IMR-90 (cell line): Measurements from ENCODE around the gene TSPEAR. TPM values are rescaled to one million over a fixed set of nuclear protein-coding genes. Genes with fewer than 3 reads are reported as not detected.

ENCODE experiments used
- ATAC-seq: fragments of 200-7000 bp; cut with Tn5 transposase; 2 replicates; pipeline ENCODE4 v1.9.1; 2020; ENCODE audit warnings: low read depth, mild to moderate bottlenecking, moderate library complexity
- BruUV-seq: library from RNA; stranded (reverse); fragments of 400-500 nt; replicated peaks from 2 replicates; lab custom pipeline; 2021; lab: Mats Ljungman, UMichigan
- CTCF ChIA-PET: fragments of 300-600 bp; formaldehyde crosslinking; extraction: SDS; loops from one replicate; lab custom pipeline; 2021; ENCODE audit warnings: antibody characterized with exemption; lab: Yijun Ruan, JAX
- POLR2A ChIA-PET: fragments of 300-600 bp; sonication (Branson Sonifier 250); formaldehyde crosslinking; loops from one replicate; lab custom pipeline; 2022; ENCODE audit warnings: antibody characterized with exemption; ENCODE audit not compliant: unreplicated experiment; lab: Charles Lee
- DNase-seq: peaks from one replicate; pipeline ENCODE4 v3.0.0; 2013
- H2AFZ ChIP-seq: replicated peaks from 2 replicates; pipeline ENCODE3; 2013; ENCODE audit warnings: low read length, mild to moderate bottlenecking; ENCODE audit not compliant: poor library complexity
- H2AK5ac ChIP-seq: 2 replicates; pipeline ENCODE4 v1.6.1; 2013; ENCODE audit warnings: low read depth, low read length, inconsistent platforms
- H2AK9ac ChIP-seq: replicated peaks from 2 replicates; pipeline ENCODE3; 2013; ENCODE audit warnings: mild to moderate bottlenecking, low read depth, low read length, moderate library complexity; ENCODE audit not compliant: poor library complexity
- H2BK120ac ChIP-seq: 2 replicates; pipeline ENCODE4 v1.6.1; 2013; ENCODE audit warnings: low read depth, low read length, inconsistent platforms
- H2BK15ac ChIP-seq: 3 replicates; pipeline ENCODE4 v1.6.1; 2013; ENCODE audit warnings: low read depth, low read length, inconsistent platforms
- H2BK20ac ChIP-seq: 2 replicates; pipeline ENCODE4 v1.6.1; 2013; ENCODE audit warnings: low read depth, mild to moderate bottlenecking, inconsistent platforms, low read length, moderate library complexity
- H2BK5ac ChIP-seq: 2 replicates; pipeline ENCODE4 v1.6.1; 2013; ENCODE audit warnings: mild to moderate bottlenecking, low read depth, low read length, inconsistent platforms; ENCODE audit not compliant: poor library complexity, severe bottlenecking
- H3K14ac ChIP-seq: replicated peaks from 2 replicates; pipeline ENCODE4 v1.6.1; 2013; ENCODE audit warnings: low read depth, low read length, inconsistent platforms
- H3K18ac ChIP-seq: 2 replicates; pipeline ENCODE4 v1.6.1; 2013; ENCODE audit warnings: low read depth, low read length, control low read depth
- H3K23ac ChIP-seq: 2 replicates; pipeline ENCODE4 v1.6.1; 2013; ENCODE audit warnings: low read depth, low read length, inconsistent platforms
- H3K27ac ChIP-seq: 2 replicates; pipeline ENCODE4 v1.5.1; 2013; ENCODE audit warnings: mild to moderate bottlenecking, control low read depth, low read length; ENCODE audit not compliant: insufficient read depth
- H3K27me3 ChIP-seq: 2 replicates; pipeline ENCODE4 v1.6.1; 2013; ENCODE audit warnings: low read length; ENCODE audit not compliant: control insufficient read depth, insufficient read depth
- H3K36me3 ChIP-seq: 2 replicates; pipeline ENCODE4 v1.6.1; 2013; ENCODE audit warnings: low read length, mixed read lengths; ENCODE audit not compliant: control insufficient read depth, insufficient read depth
- H3K4ac ChIP-seq: 2 replicates; pipeline ENCODE4 v1.6.1; 2013; ENCODE audit warnings: low read depth, low read length, inconsistent platforms
- H3K4me1 ChIP-seq: 2 replicates; pipeline ENCODE4 v1.6.1; 2013; ENCODE audit warnings: low read length, mixed read lengths; ENCODE audit not compliant: control insufficient read depth, insufficient read depth
- H3K4me2 ChIP-seq: 2 replicates; pipeline ENCODE4 v1.6.1; 2013; ENCODE audit warnings: low read depth, mild to moderate bottlenecking, control low read depth, low read length, moderate library complexity
- H3K4me3 ChIP-seq: 2 replicates; pipeline ENCODE4 v1.5.1; 2013; ENCODE audit warnings: low read depth, mild to moderate bottlenecking, control low read depth, low read length, moderate library complexity; ENCODE audit not compliant: insufficient read depth
- H3K56ac ChIP-seq: 2 replicates; pipeline ENCODE4 v1.6.1; 2013; ENCODE audit warnings: low read length, inconsistent platforms; ENCODE audit not compliant: insufficient read depth; ENCODE audit errors: extremely low read depth
- H3K79me1 ChIP-seq, 2 experiments: 2 replicates each; pipeline ENCODE4 v1.6.1; 2013; ENCODE audit warnings: low read length in 2 of 2, inconsistent platforms in 1 of 2, low read depth in 1 of 2
- H3K9ac ChIP-seq: 2 replicates; pipeline ENCODE4 v1.6.1; 2013; ENCODE audit warnings: low read depth, low read length, control low read depth
- H3K9me1 ChIP-seq: 2 replicates; pipeline ENCODE4 v1.6.1; 2013; ENCODE audit warnings: low read length, inconsistent platforms; ENCODE audit not compliant: insufficient read depth
- H3K9me3 ChIP-seq: 2 replicates; pipeline ENCODE4 v1.6.1; 2013; ENCODE audit warnings: low read length; ENCODE audit not compliant: control insufficient read depth, insufficient read depth
- H4K20me1 ChIP-seq: 2 replicates; pipeline ENCODE4 v1.6.1; 2013; ENCODE audit warnings: low read length, inconsistent platforms; ENCODE audit not compliant: insufficient read depth
- H4K5ac ChIP-seq: 2 replicates; pipeline ENCODE4 v1.6.1; 2013; ENCODE audit warnings: mild to moderate bottlenecking, low read depth, low read length, control low read depth
- H4K8ac ChIP-seq, 2 experiments: 2 replicates each; pipeline ENCODE4 v1.6.1; 2013; ENCODE audit warnings: low read depth in 2 of 2, low read length in 2 of 2, control low read depth in 1 of 2, inconsistent platforms in 1 of 2
- H4K91ac ChIP-seq: 2 replicates; pipeline ENCODE4 v1.6.1; 2013; ENCODE audit warnings: low read depth, low read length, inconsistent platforms; ENCODE audit not compliant: insufficient read depth
- BHLHE40 ChIP-seq: fragments of 150-350 bp; IDR thresholded peaks from 2 replicates; pipeline ENCODE4 v1.6.1; 2016; ENCODE audit warnings: mild to moderate bottlenecking, low read depth, low read length
- CHD1 ChIP-seq: IDR thresholded peaks from 2 replicates; pipeline ENCODE4 v1.6.1; 2012; ENCODE audit warnings: low read depth, low read length, improper control_type of control experiment
- MAZ ChIP-seq: IDR thresholded peaks from 2 replicates; pipeline ENCODE4 v1.6.1; 2012; ENCODE audit warnings: low read depth, mild to moderate bottlenecking, low read length, improper control_type of control experiment, moderate library complexity, borderline replicate concordance
- MXI1 ChIP-seq: IDR thresholded peaks from 2 replicates; pipeline ENCODE4 v1.6.1; 2012; ENCODE audit warnings: low read depth, mild to moderate bottlenecking, low read length, moderate library complexity, borderline replicate concordance
- POLR2A ChIP-seq: IDR thresholded peaks from 2 replicates; pipeline ENCODE4 v1.6.1; 2012; ENCODE audit warnings: mild to moderate bottlenecking, low read depth, low read length
- RAD21 ChIP-seq: IDR thresholded peaks from 2 replicates; pipeline ENCODE4 v1.6.1; 2012; ENCODE audit warnings: low read length, improper control_type of control experiment
- WGBS, 2 experiments: methylation state at CpG; one replicate each; pipeline versions ENCODE4 v1.1.5 to v1.1.7; 2013; ENCODE audit warnings: missing lambda C conversion rate in 2 of 2; ENCODE audit not compliant: insufficient read length in 1 of 2; ENCODE audit errors: extremely low coverage in 2 of 2; 5-methylcytosine and 5-hydroxymethylcytosine counted together
- dilution Hi-C: fragments of 300-500 bp; cut with HindIII; formaldehyde crosslinking; loops from one replicate; pipeline ENCODE4 v1.14.3; 2018; ENCODE audit warnings: low sequenced_read_pairs; ENCODE audit not compliant: unreplicated experiment
- in situ Hi-C: fragments of 300-500 bp; cut with MboI; formaldehyde crosslinking; loops from 3 replicates; pipeline ENCODE4 v1.14.3; 2019; ENCODE audit warnings: low sequenced_read_pairs, inconsistent platforms, mixed read lengths
- intact Hi-C: fragments of 100-400 bp; cut with micrococcal nuclease; formaldehyde crosslinking; loops from 2 replicates; pipeline ENCODE4 v1.10.0; 2022
- polyA plus RNA-seq, 3 experiments: library from polyadenylated mRNA; depleted of rRNA; stranded (reverse); fragments of >200 nt; gene quantifications; 2 replicates each; pipeline ENCODE4 v1.2.3, GENCODE V29; 2012; ENCODE audit warnings: low replicate concordance in 1 of 3
- total RNA-seq: library from RNA; depleted of rRNA; stranded (reverse); fragments of >200 nt; gene quantifications from 2 replicates; pipeline ENCODE4 v1.2.3, GENCODE V29; 2012
- TF ChIP-seq, protein P1 (sequence below): conservative IDR thresholded peaks from 2 replicates; pipeline ENCODE4 v1.5.1; 2012; ENCODE audit warnings: mild to moderate bottlenecking, low read depth, low read length, improper control_type of control experiment
- TF ChIP-seq, protein P2 (sequence below): fragments of 150-350 bp; IDR thresholded peaks from 2 replicates; pipeline ENCODE4 v1.6.1; 2017; ENCODE audit warnings: mild to moderate bottlenecking, antibody characterized with exemption, low read length, low read depth

Gene TSPEAR
- total and polyA plus RNA-seq, 2 of the 4 experiments (the other 2 are of a cell fraction), result not detected

DNA sequence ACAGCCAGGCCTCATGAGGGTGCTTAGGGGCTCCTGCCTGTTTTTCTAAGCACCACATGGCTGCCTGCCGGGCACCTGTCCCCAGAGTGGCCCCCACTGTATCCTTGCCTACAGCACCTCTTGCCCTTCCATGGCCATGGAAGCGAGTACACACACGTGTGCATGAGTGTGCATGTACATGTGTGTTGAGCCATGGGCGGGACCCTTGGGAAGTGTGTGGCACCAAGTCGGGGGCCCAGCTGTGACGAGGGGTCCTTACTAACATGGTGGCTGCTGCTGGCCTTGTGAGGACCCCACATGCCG, 197.2 kb downstream of the TSPEAR start:
- no TSS peak for BruUV-seq
- Histone ChIP-seq H3K9me3 (no peaks in the 10 kb centered on the region; the same call in 1 of the 2 replicates), H2AFZ (no peak overlapping the region), H3K23ac (no peak overlapping the region), H2BK20ac (no peak overlapping the region), H2AK9ac (no peak overlapping the region), H4K91ac (no peak overlapping the region), H3K27ac (no peak overlapping the region), H3K14ac (no peak overlapping the region), H2AK5ac (no peak overlapping the region), H3K79me1 (no peaks in the 10 kb centered on the region), H3K4me3 (no peak overlapping the region), H2BK15ac (no peak overlapping the region), H3K4ac (no peak overlapping the region), H4K8ac (no peak overlapping the region), H3K9ac (no peak overlapping the region), H3K27me3 (no peaks in the 10 kb centered on the region; the same call in 1 of the 2 replicates), H4K20me1 (no peaks in the 10 kb centered on the region), H3K4me1 (no peaks in the 10 kb centered on the region), H3K9me1 (no peaks in the 10 kb centered on the region), H3K56ac (no peak overlapping the region), H2BK5ac (no peak overlapping the region), H3K4me2 (no peak overlapping the region), H3K36me3 (no peaks in the 10 kb centered on the region), H4K5ac (no peak overlapping the region), H2BK120ac (no peak overlapping the region), H3K18ac (no peak overlapping the region)
- in situ Hi-C loops (loop anchor here (25.0 kb wide), 1 partner anchor 423 kb away; the partner anchor contains the start of gene SLX9), dilution Hi-C loops (no loop called here), intact Hi-C loops (no loop called here)
- no peak for DNase-seq
- 79% methylated on average over 3 of the region's 7 CpGs; no CpG with 5 or more reads in 1 of the 2 experiments for WGBS, 2 experiments
- ChIA-PET POLR2A (no interaction called here), CTCF (interaction anchor here (0.6 kb wide), 1 partner anchor 211 kb away, joined by 4 read pairs; no protein-coding TSS in a partner anchor)
- TF ChIP-seq CHD1 (no peak), POLR2A (no peak), BHLHE40 (no peak), MAZ (no peak), MXI1 (no peak), RAD21 (no peak)
- TF ChIP-seq, protein P1, sequence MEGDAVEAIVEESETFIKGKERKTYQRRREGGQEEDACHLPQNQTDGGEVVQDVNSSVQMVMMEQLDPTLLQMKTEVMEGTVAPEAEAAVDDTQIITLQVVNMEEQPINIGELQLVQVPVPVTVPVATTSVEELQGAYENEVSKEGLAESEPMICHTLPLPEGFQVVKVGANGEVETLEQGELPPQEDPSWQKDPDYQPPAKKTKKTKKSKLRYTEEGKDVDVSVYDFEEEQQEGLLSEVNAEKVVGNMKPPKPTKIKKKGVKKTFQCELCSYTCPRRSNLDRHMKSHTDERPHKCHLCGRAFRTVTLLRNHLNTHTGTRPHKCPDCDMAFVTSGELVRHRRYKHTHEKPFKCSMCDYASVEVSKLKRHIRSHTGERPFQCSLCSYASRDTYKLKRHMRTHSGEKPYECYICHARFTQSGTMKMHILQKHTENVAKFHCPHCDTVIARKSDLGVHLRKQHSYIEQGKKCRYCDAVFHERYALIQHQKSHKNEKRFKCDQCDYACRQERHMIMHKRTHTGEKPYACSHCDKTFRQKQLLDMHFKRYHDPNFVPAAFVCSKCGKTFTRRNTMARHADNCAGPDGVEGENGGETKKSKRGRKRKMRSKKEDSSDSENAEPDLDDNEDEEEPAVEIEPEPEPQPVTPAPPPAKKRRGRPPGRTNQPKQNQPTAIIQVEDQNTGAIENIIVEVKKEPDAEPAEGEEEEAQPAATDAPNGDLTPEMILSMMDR, result no peak
- TF ChIP-seq, protein P2, sequence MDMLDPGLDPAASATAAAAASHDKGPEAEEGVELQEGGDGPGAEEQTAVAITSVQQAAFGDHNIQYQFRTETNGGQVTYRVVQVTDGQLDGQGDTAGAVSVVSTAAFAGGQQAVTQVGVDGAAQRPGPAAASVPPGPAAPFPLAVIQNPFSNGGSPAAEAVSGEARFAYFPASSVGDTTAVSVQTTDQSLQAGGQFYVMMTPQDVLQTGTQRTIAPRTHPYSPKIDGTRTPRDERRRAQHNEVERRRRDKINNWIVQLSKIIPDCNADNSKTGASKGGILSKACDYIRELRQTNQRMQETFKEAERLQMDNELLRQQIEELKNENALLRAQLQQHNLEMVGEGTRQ, result no peak
- no peak for ATAC-seq
